Activated CD4-positive, alpha-beta memory T cell treated with anti-CD3 and anti-CD28 coated beads for 36 hours (primary cell): ENCODE measurements around the gene USP34. TPM values are rescaled to one million over a fixed set of nuclear protein-coding genes. Genes with fewer than 3 reads are reported as not detected.

Experiments used
- CTCF ChIA-PET: fragments of 350-600 bp; sonication (Branson Sonifier 250); formaldehyde crosslinking; loops from one replicate; lab custom pipeline; 2021; ENCODE audit warnings: antibody characterized with exemption, inconsistent platforms; lab: Charles Lee
- POLR2A ChIA-PET: fragments of 350-600 bp; sonication (Branson Sonifier 250); formaldehyde crosslinking; loops from one replicate; lab custom pipeline; 2021; ENCODE audit warnings: antibody characterized with exemption; lab: Charles Lee
- DNase-seq: peaks from one replicate; pipeline ENCODE4 v3.0.0-alpha.2; 2020
- H3K27ac Mint-ChIP-seq: one replicate; pipeline ENCODE4 v1.8.0; 2021; ENCODE audit warnings: mixed read lengths
- H3K27me3 Mint-ChIP-seq: one replicate; pipeline ENCODE4 v1.8.0; 2021; ENCODE audit warnings: mixed read lengths
- H3K36me3 Mint-ChIP-seq: one replicate; pipeline ENCODE4 v1.8.0; 2021; ENCODE audit warnings: mixed read lengths
- H3K4me1 Mint-ChIP-seq: one replicate; pipeline ENCODE4 v1.8.0; 2021; ENCODE audit warnings: low read depth, mixed read lengths
- H3K4me3 Mint-ChIP-seq: one replicate; pipeline ENCODE4 v1.8.0; 2021; ENCODE audit warnings: mild to moderate bottlenecking, mixed read lengths
- H3K9me3 Mint-ChIP-seq: one replicate; pipeline ENCODE4 v1.8.0; 2021; ENCODE audit warnings: mixed read lengths
- intact Hi-C: fragments of 100-400 bp; cut with micrococcal nuclease; formaldehyde crosslinking; loops from one replicate; pipeline ENCODE4 v1.15.1; 2023
- total RNA-seq, 2 experiments: library from RNA; stranded (reverse); gene quantifications; one replicate each; pipeline ENCODE4 v1.2.3, GENCODE V29; 2021

The USP34 gene
- total RNA-seq, 2 experiments from 2014 or later = 61.1 to 69.4 TPM

- Mint-ChIP-seq H3K4me3 (no peak overlapping the region), H3K27ac (no peak overlapping the region), H3K36me3 (peaks cover 20% of the 10 kb centered on the region), H3K4me1 (peaks cover 6% of the 10 kb centered on the region), H3K27me3 (no peaks in the 10 kb centered on the region), H3K9me3 (no peaks in the 10 kb centered on the region)
- ChIA-PET CTCF (no interaction called here), POLR2A (no interaction called here)
- intact Hi-C loops = no loop called here
- DNase-seq = no peak
These were observed 136.4 kb downstream of the USP34 start for GRCh38 chr2:61334466-61334865.

GRCh38 chr2:61328707-61329251 lies 142.1 kb downstream of the USP34 start:
- POLR2A ChIA-PET = interaction anchor here (0.6 kb wide), 2 partner anchors 40 to 66 kb away, joined by 4 read pairs; no protein-coding TSS in a partner anchor
- Mint-ChIP-seq H3K9me3 (no peaks in the 10 kb centered on the region), H3K4me3 (no peak overlapping the region), H3K36me3 (peaks cover 25% of the 10 kb centered on the region), H3K4me1 (peaks cover 19% of the 10 kb centered on the region), H3K27ac (peak overlapping the region; percentile 73), H3K27me3 (no peaks in the 10 kb centered on the region)
- DNase-seq = no peak
- intact Hi-C loops = loop anchor here (5.0 to 10.0 kb wide), 2 partner anchors 39 to 206 kb away; partner anchors contain the start of gene XPO1
- CTCF ChIA-PET = interaction anchor here (0.6 kb wide), 1 partner anchor 9 kb away, joined by 3 read pairs; no protein-coding TSS in a partner anchor

GRCh38 chr2:61327173-61327572 lies 143.7 kb downstream of the USP34 start:
- peaks cover 19% of the 10 kb centered on the region for H3K4me1 Mint-ChIP-seq
- no peak for DNase-seq
- H3K36me3 Mint-ChIP-seq = peaks cover 27% of the 10 kb centered on the region
- ChIA-PET POLR2A (no interaction called here), CTCF (no interaction called here)
- intact Hi-C loops = loop anchor here (5.0 to 10.0 kb wide), 2 partner anchors 40 to 208 kb away; partner anchors contain the start of gene XPO1
- no peak overlapping the region for H3K4me3 Mint-ChIP-seq
- no peaks in the 10 kb centered on the region for H3K9me3 Mint-ChIP-seq
- no peaks in the 10 kb centered on the region for H3K27me3 Mint-ChIP-seq
- H3K27ac Mint-ChIP-seq = no peak overlapping the region

GRCh38 chr2:61326423-61326822 lies 144.5 kb downstream of the USP34 start:
- Mint-ChIP-seq H3K9me3 (no peaks in the 10 kb centered on the region), H3K36me3 (peaks cover 28% of the 10 kb centered on the region), H3K27ac (no peak overlapping the region), H3K4me3 (no peak overlapping the region), H3K27me3 (no peaks in the 10 kb centered on the region), H3K4me1 (peaks cover 19% of the 10 kb centered on the region)
- intact Hi-C loops = loop anchor here (5.0 to 10.0 kb wide), 2 partner anchors 41 to 208 kb away; partner anchors contain the start of gene XPO1
- no peak for DNase-seq
- ChIA-PET CTCF (no interaction called here), POLR2A (no interaction called here)

- Mint-ChIP-seq H3K36me3 (peaks cover 16% of the 10 kb centered on the region), H3K4me1 (no peaks in the 10 kb centered on the region), H3K4me3 (no peak overlapping the region), H3K27me3 (no peaks in the 10 kb centered on the region), H3K27ac (no peak overlapping the region), H3K9me3 (no peaks in the 10 kb centered on the region)
- intact Hi-C loops = loop anchor here (10.0 kb wide), 1 partner anchor 215 kb away; the partner anchor contains the start of gene XPO1
- POLR2A ChIA-PET = no interaction called here
- CTCF ChIA-PET = no interaction called here
- no peak for DNase-seq
These were observed 150.7 kb downstream of the USP34 start for GRCh38 chr2:61320181-61320580.

- H3K4me1 Mint-ChIP-seq = peaks cover 4% of the 10 kb centered on the region
- peaks cover 15% of the 10 kb centered on the region for H3K36me3 Mint-ChIP-seq
- intact Hi-C loops = no loop called here
- ChIA-PET POLR2A (no interaction called here), CTCF (interaction anchor here (0.8 kb wide), 1 partner anchor 22 kb away, joined by 4 read pairs; no protein-coding TSS in a partner anchor)
- DNase-seq = no peak
- H3K27me3 Mint-ChIP-seq = no peaks in the 10 kb centered on the region
- H3K4me3 Mint-ChIP-seq = no peak overlapping the region
- H3K27ac Mint-ChIP-seq = no peak overlapping the region
- no peaks in the 10 kb centered on the region for H3K9me3 Mint-ChIP-seq
These were observed 152.3 kb downstream of the USP34 start for GRCh38 chr2:61318553-61318952.

- ChIA-PET POLR2A (no interaction called here), CTCF (no interaction called here)
- intact Hi-C loops = no loop called here
- H3K27me3 Mint-ChIP-seq = no peaks in the 10 kb centered on the region
- no peak for DNase-seq
- H3K36me3 Mint-ChIP-seq = peaks cover 39% of the 10 kb centered on the region
- peaks cover 6% of the 10 kb centered on the region for H3K4me1 Mint-ChIP-seq
- no peak overlapping the region for H3K27ac Mint-ChIP-seq
- no peak overlapping the region for H3K4me3 Mint-ChIP-seq
- H3K9me3 Mint-ChIP-seq = no peaks in the 10 kb centered on the region
These were observed 174.9 kb downstream of the USP34 start for GRCh38 chr2:61295981-61296380.

GRCh38 chr2:61291851-61292575 lies 178.9 kb downstream of the USP34 start:
- CTCF ChIA-PET = no interaction called here
- Mint-ChIP-seq H3K9me3 (no peaks in the 10 kb centered on the region), H3K36me3 (peaks cover 28% of the 10 kb centered on the region)

GRCh38 chr2:61288070-61288841 lies 182.6 kb downstream of the USP34 start:
- Mint-ChIP-seq H3K27ac (no peak overlapping the region), H3K4me1 (peaks cover 8% of the 10 kb centered on the region), H3K36me3 (peaks cover 13% of the 10 kb centered on the region), H3K27me3 (no peaks in the 10 kb centered on the region), H3K9me3 (no peaks in the 10 kb centered on the region), H3K4me3 (no peak overlapping the region)
- CTCF ChIA-PET = interaction anchor here (1.1 kb wide), 1 partner anchor 138 kb away, joined by 3 read pairs; no protein-coding TSS in a partner anchor
- POLR2A ChIA-PET = no interaction called here
- intact Hi-C loops = no loop called here
- DNase-seq = no peak

More at GRCh38 chr2:61291851-61292575, 178.9 kb downstream of the USP34 start:
- intact Hi-C loops = no loop called here
- Mint-ChIP-seq H3K4me3 (no peak overlapping the region), H3K27me3 (no peaks in the 10 kb centered on the region), H3K27ac (no peak overlapping the region), H3K4me1 (peaks cover 8% of the 10 kb centered on the region)
- POLR2A ChIA-PET = no interaction called here
- DNase-seq = no peak

GRCh38 chr2:61287254-61287653 lies 183.6 kb downstream of the USP34 start:
- ChIA-PET CTCF (no interaction called here), POLR2A (no interaction called here)
- H3K27me3 Mint-ChIP-seq = no peaks in the 10 kb centered on the region
- H3K27ac Mint-ChIP-seq = no peak overlapping the region
- H3K4me1 Mint-ChIP-seq = peaks cover 8% of the 10 kb centered on the region
- no peak overlapping the region for H3K4me3 Mint-ChIP-seq
- H3K9me3 Mint-ChIP-seq = no peaks in the 10 kb centered on the region
- intact Hi-C loops = no loop called here
- no peak for DNase-seq
- H3K36me3 Mint-ChIP-seq = peaks cover 10% of the 10 kb centered on the region

GRCh38 chr2:61283443-61284160 lies 187.3 kb downstream of the USP34 start:
- Mint-ChIP-seq H3K9me3 (no peaks in the 10 kb centered on the region), H3K27me3 (no peaks in the 10 kb centered on the region), H3K36me3 (peaks cover 11% of the 10 kb centered on the region), H3K27ac (no peak overlapping the region), H3K4me3 (no peak overlapping the region), H3K4me1 (no peaks in the 10 kb centered on the region)
- intact Hi-C loops = no loop called here
- no peak for DNase-seq
- ChIA-PET CTCF (no interaction called here), POLR2A (no interaction called here)
